ENCODE data around the gene DHX16. TPM values are rescaled to one million over a fixed set of nuclear protein-coding genes. Genes with fewer than 3 reads are reported as not detected.

The DHX16 gene
- total and polyA plus RNA-seq, 2 donors (not counting 1 experiment from before 2014, with no cell fraction given): 51.1 to 71.7 TPM

GRCh38 chr6:30641048-30641447 is 31.8 kb downstream of the DHX16 start:
- H3K9me3 Mint-ChIP-seq (ENCODE audit: insufficient read depth): no peaks in the 10 kb centered on the region
- Histone ChIP-seq H3K4me1 (ENCODE audit: control insufficient read depth in 2 of 2, insufficient read depth in 2 of 2, low read length in 2 of 2) (peaks cover 0 to 1% of the 10 kb centered on the region in 2 donors), H3K4me3 (ENCODE audit: control extremely low read depth in 1 of 5, extremely low read depth in 1 of 5, insufficient read depth in 1 of 5, low read depth in 2 of 5, low read length in 4 of 5) (no peak overlapping the region), H3K9me3 (ENCODE audit: control extremely low read depth in 1 of 3, control insufficient read depth in 2 of 3, insufficient read depth in 1 of 3, low read length in 2 of 3) (no peaks in the 10 kb centered on the region), H2AFZ (ENCODE audit: insufficient read depth, low read depth, low read length, poor library complexity, severe bottlenecking) (no peak overlapping the region), H3K36me3 (replicated peaks in 1 of 2; ENCODE audit: control extremely low read depth in 1 of 2, control insufficient read depth in 1 of 2, extremely low read depth in 1 of 2, insufficient read depth in 2 of 2, low read length in 1 of 2) (peaks cover 3 to 15% of the 10 kb centered on the region in 2 experiments), H3K27ac (ENCODE audit: low read length in 2 of 2) (no peak overlapping the region), H3K27me3 (replicated peaks in 1 of 4; ENCODE audit: control extremely low read depth in 1 of 4, control insufficient read depth in 3 of 4, insufficient read depth in 4 of 4, low read length in 3 of 4) (no peaks in the 10 kb centered on the region), H3K79me2 (ENCODE audit: control insufficient read depth, insufficient read depth, low read length) (peaks cover 3% of the 10 kb centered on the region), H4K20me1 (ENCODE audit: control insufficient read depth, insufficient read depth, low read length, poor library complexity, severe bottlenecking) (peaks cover 5% of the 10 kb centered on the region), H3K4me2 (replicated peaks; ENCODE audit: low read depth, low read length, poor library complexity, severe bottlenecking) (no peak overlapping the region), H3K9ac (ENCODE audit: low read length) (no peak overlapping the region)
- no peak for DNase-seq
- POLR2A ChIA-PET: interaction anchor here (0.7 kb wide), 1 partner anchor 28 kb away, joined by 3 read pairs; no protein-coding TSS in a partner anchor
- H3K4me1 Mint-ChIP-seq: peaks cover 7% of the 10 kb centered on the region
- H3K4me3 Mint-ChIP-seq: no peak overlapping the region
- WGBS (ENCODE audit: insufficient coverage): no CpG with 5 or more reads among the region's 1 CpG
- CTCF ChIA-PET: interaction anchor here (0.7 to 1.8 kb wide), 3 partner anchors 96 to 402 kb away, joined by 3 to 8 read pairs (median 3); no protein-coding TSS in a partner anchor
- intact Hi-C loops (cut with micrococcal nuclease): no loop called here
- no peak overlapping the region for H3K27ac Mint-ChIP-seq
- TF ChIP-seq CTCF (IDR thresholded peaks at IDR 0.05): no peak
- TF ChIP-seq EZH2 (IDR thresholded peaks at IDR 0.05; ENCODE audit: borderline replicate concordance, insufficient read depth, low read depth, low read length, poor library complexity, severe bottlenecking): no peak
- no peaks in the 10 kb centered on the region for H3K27me3 Mint-ChIP-seq
- no peak for ATAC-seq (ENCODE audit: low read depth)

- Histone ChIP-seq H3K4me2 (replicated peaks; ENCODE audit: low read depth, low read length, poor library complexity, severe bottlenecking) (no peak overlapping the region), H3K27ac (ENCODE audit: low read length in 2 of 2) (no peak overlapping the region), H3K9ac (ENCODE audit: low read length) (no peak overlapping the region), H3K36me3 (replicated peaks in 1 of 2; ENCODE audit: control extremely low read depth in 1 of 2, control insufficient read depth in 1 of 2, extremely low read depth in 1 of 2, insufficient read depth in 2 of 2, low read length in 1 of 2) (peaks cover 3 to 13% of the 10 kb centered on the region in 2 experiments), H4K20me1 (ENCODE audit: control insufficient read depth, insufficient read depth, low read length, poor library complexity, severe bottlenecking) (no peaks in the 10 kb centered on the region), H3K27me3 (replicated peaks in 1 of 4; ENCODE audit: control extremely low read depth in 1 of 4, control insufficient read depth in 3 of 4, insufficient read depth in 4 of 4, low read length in 3 of 4) (no peaks in the 10 kb centered on the region), H2AFZ (ENCODE audit: insufficient read depth, low read depth, low read length, poor library complexity, severe bottlenecking) (no peak overlapping the region), H3K4me1 (ENCODE audit: control insufficient read depth in 2 of 2, insufficient read depth in 2 of 2, low read length in 2 of 2) (no peaks in the 10 kb centered on the region), H3K9me3 (ENCODE audit: control extremely low read depth in 1 of 3, control insufficient read depth in 2 of 3, insufficient read depth in 1 of 3, low read length in 2 of 3) (no peaks in the 10 kb centered on the region), H3K4me3 (ENCODE audit: control extremely low read depth in 1 of 5, extremely low read depth in 1 of 5, insufficient read depth in 1 of 5, low read depth in 2 of 5, low read length in 4 of 5) (no peak overlapping the region), H3K79me2 (ENCODE audit: control insufficient read depth, insufficient read depth, low read length) (no peaks in the 10 kb centered on the region)
- no peak for DNase-seq
- Mint-ChIP-seq H3K9me3 (ENCODE audit: insufficient read depth) (no peaks in the 10 kb centered on the region), H3K27me3 (no peaks in the 10 kb centered on the region), H3K27ac (no peak overlapping the region), H3K4me3 (no peak overlapping the region), H3K4me1 (peaks cover 2% of the 10 kb centered on the region)
- no peak for ATAC-seq (ENCODE audit: low read depth)
- POLR2A ChIA-PET: interaction anchor here (0.6 kb wide), 1 partner anchor 68 kb away, joined by 5 read pairs; no protein-coding TSS in a partner anchor
- TF ChIP-seq CTCF (IDR thresholded peaks at IDR 0.05): no peak
- CTCF ChIA-PET: interaction anchor here (1.2 to 1.8 kb wide), 2 partner anchors 82 to 96 kb away, joined by 3 to 8 read pairs; no protein-coding TSS in a partner anchor
- WGBS (ENCODE audit: insufficient coverage): 66% methylated on average over 10 of the region's 10 CpGs
- intact Hi-C loops (cut with micrococcal nuclease): no loop called here
Measured at GRCh38 chr6:30640481-30640880, 32.3 kb downstream of the DHX16 start.
